RCC 7860 (cell line): Measurements from ENCODE around the gene STPG4.

ENCODE experiments used
- DNase-seq: peaks from one replicate; pipeline ENCODE4 v3.0.0-alpha.2; 2015; ENCODE audit warnings: low spot score
- FAIRE-seq: peaks from 2 replicates; lab custom pipeline; 2012; peaks lifted over from hg19 to GRCh38; lab: Jason Lieb, UNC

STPG4 gene

GRCh38 chr2:47057687-47058002 is 97.5 kb downstream of the STPG4 start:
- FAIRE-seq (no peak), DNase-seq (no peak)

DNA sequence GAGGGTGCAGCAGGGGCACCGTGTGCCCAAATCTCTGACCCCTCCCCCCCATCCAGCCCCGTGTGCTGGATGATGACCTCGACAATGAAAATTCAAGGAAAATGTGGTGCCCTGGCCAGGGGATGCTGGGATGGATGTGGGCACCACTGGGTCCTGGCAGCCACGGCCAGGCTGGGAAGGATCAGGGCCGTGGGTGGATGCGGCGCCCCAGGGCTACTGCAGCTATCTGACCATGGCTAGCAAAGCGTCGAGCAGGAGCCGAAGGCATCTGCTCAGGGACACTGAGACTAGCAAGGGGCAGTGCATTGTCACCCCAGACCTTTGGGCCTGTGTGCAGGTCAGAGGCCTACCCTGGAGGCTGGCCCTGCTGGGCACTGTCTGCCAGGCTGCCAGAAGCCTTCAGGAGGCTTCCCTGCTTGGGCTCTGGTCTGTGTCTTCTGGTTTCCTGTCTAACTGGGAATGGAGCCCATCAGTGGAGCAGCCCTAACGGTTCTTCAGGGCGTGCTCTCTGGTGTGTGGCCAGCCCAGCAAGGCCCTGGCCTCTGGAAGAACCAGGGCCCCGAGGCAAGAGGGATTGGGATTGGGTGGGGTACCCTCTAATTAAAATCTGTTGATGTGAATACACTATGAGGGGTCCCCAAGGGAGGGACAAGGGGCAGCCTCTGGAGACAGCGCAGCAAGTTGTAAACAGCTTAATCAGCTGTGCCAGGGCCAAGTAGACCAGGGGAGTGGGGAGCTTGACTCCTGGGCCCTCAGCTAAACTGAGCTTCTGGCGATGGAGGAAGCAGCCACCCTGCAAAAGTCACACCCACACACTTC is 98.0 kb downstream of the STPG4 start:
- DNase-seq (no peak), FAIRE-seq (no peak)

DNA sequence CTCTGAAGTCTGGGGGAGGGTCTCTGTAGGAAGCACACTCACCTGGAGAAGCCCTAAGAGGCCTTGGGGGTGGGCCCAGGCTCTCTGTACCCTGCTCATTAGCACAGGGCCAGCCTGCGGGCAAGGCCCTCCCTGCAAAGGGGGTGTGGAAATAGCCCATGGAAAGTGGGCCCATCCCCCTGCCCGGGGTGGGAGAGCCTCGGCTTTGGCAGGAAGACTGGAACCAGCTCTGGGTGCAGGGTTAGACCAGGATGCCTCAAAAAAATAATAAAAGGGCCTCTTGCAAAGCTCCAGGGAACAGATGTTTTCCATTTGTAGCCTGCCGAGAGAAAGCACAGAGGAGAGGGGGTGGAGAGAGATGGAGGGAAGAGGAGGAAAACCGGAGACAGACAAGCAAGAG is 98.7 kb downstream of the STPG4 start:
- no peak for DNase-seq
- no peak for FAIRE-seq

- FAIRE-seq (no peak), DNase-seq (no peak)
Observed at GRCh38 chr2:47054868-47055267, 100.2 kb downstream of the STPG4 start.

GRCh38 chr2:47054036-47054555 is 101.0 kb downstream of the STPG4 start:
- DNase-seq (no peak), FAIRE-seq (no peak)

- DNase-seq = no peak
- no peak for FAIRE-seq
Observed at GRCh38 chr2:47052847-47053246, 102.3 kb downstream of the STPG4 start.

GRCh38 chr2:47051562-47051961 is 103.5 kb downstream of the STPG4 start:
- no peak for DNase-seq
- FAIRE-seq = no peak

DNA sequence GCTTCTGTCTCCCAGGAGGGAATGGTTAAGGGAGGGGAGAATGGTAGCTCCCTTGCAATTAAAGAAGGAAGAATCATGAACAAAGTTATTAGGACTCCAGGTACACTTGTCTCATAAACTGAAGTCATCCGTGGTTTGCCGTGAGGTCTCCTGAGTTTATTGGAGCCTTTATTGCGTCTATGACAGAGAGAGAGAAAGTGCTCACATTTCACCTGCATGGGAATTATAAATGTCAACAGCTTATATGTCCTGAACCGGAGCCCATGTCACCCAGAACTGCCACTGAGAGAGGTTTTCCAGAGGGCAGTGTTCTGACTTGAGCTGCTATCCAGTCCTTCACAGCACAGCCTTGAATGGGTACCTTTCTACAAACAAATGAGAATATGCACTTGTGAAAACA is 104.3 kb downstream of the STPG4 start:
- DNase-seq (no peak), FAIRE-seq (no peak)

DNA sequence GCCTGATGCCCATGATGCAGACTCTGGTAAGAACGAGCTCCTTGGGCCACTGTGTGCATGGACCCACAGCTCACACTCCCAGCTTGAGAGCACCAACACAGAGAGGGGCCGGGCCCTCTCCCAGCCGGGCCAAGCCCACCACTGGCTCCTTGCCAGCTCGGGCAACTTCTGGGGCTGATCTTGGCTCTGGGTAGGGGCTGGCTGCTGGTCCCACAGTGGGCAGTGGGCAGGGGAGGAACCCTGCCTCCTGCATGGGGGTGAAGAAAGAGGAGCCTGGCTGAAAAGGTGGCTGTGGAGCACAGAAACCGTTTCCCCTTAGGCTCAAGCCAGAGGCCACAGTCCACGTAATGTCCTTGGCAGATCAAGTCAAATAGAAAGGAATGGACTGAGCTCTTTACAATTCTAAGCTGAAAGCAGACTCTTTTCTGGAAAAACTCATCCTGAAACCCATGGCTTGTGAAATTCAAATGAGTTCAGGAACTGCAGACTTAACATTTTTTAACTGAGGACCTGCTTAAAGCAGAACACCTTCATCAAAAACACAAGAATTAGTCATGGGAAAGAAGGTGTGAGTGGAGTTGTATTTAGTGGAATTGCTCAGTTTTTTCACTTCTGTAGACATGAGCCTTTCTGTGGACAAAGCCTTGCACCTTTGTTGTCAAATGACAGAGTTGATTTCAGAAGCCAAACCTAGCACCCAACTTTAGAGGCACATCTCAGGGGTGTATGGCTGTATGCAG is 104.9 kb downstream of the STPG4 start:
- DNase-seq (no peak), FAIRE-seq (no peak)

GRCh38 chr2:47049502-47049901 is 105.6 kb downstream of the STPG4 start:
- FAIRE-seq (no peak), DNase-seq (no peak)

DNA sequence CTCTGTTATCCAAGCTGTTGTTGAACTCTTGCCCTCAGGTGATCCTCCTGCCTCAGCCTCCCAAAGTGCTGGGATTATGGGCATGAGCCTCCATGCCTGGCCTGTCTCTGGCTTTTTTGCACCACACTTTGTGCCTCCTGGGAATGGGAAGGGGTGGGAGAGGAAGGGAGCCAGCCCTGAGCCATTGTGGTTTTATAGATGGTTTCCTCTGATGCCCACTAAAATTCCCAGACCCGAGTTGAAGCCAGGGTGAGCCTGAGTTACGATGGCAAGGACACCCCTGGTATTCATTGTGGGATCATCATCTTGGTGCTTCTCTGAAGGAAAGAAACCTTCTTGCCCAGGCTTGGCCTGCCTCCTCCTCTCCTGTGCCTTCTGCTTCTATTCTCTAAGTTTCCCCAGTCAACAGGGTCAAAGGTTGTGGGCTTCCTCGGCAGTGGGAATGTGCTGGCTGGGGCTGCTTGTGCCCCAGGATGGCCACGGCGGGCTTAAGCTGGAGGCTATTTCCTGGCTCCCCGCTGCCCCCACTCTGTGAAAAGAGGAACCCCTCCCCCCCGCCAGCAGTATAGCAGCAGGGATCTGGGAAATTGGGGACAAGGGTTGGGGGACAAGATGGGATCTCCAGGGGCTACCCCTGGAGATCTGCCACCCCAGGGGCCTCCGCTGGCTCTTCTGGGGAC is 106.2 kb downstream of the STPG4 start:
- DNase-seq (no peak), FAIRE-seq (no peak)

GRCh38 chr2:47046271-47046670 is 108.8 kb downstream of the STPG4 start:
- no peak for DNase-seq
- no peak for FAIRE-seq

GRCh38 chr2:47043891-47044239 is 111.2 kb downstream of the STPG4 start:
- no peak for FAIRE-seq

GRCh38 chr2:47043142-47043890 is 111.8 kb downstream of the STPG4 start:
- DNase-seq (peak; percentile 94), FAIRE-seq (peak; percentile 92)

More at GRCh38 chr2:47043891-47044239, 111.2 kb downstream of the STPG4 start:
- no peak for DNase-seq

GRCh38 chr2:47041891-47042684 is 113.0 kb downstream of the STPG4 start:
- no peak for DNase-seq
- FAIRE-seq = no peak

- DNase-seq (no peak), FAIRE-seq (no peak)
Observed at GRCh38 chr2:47041063-47041462, 114.0 kb downstream of the STPG4 start.

GRCh38 chr2:47040651-47041050 is 114.5 kb downstream of the STPG4 start:
- no peak for FAIRE-seq
- no peak for DNase-seq

- no peak for DNase-seq
Observed at GRCh38 chr2:47039913-47040562, 115.1 kb downstream of the STPG4 start.

DNA sequence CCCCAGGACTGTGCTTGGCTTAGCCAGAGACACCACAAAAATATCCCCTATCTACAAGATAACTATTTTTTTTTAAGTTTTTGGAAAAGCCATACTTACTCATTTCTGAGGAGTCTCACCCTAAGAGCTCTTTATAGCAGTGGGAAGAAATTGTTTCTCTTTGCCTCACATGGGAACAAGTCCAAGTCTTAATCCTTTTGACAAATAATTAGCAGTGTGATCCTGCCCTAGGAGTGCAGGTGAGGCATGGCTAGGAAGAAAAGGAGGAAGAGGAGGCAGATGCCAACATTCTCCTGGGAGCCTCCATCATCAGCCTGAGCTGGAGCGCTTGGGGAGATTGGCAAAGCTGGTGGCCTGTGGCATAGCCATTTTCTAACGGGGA is 115.6 kb downstream of the STPG4 start:
- DNase-seq (no peak), FAIRE-seq (no peak)

More at GRCh38 chr2:47039913-47040562, 115.1 kb downstream of the STPG4 start:
- no peak for FAIRE-seq
